Stimulated activated CD8-positive, alpha-beta memory T cell treated with anti-CD3 and anti-CD28 coated beads, Interleukin-15, amount 100 ng/mL, for 1 hour (primary cell): ENCODE results near the gene APP.

Source experiments
- DNase-seq: peaks from one replicate; pipeline ENCODE4 v3.0.0-alpha.2; 2020; ENCODE audit warnings: low read depth

APP gene

GRCh38 chr21:26127073-26127814 lies 43.3 kb downstream of the APP start:
- no peak for DNase-seq

- DNase-seq, result no peak
Measured at GRCh38 chr21:26126168-26126553, 44.4 kb downstream of the APP start.

GRCh38 chr21:26125433-26126167 lies 45.0 kb downstream of the APP start:
- no peak for DNase-seq

GRCh38 chr21:26124896-26125295 lies 45.7 kb downstream of the APP start:
- DNase-seq, result no peak

GRCh38 chr21:26124421-26124833 lies 46.1 kb downstream of the APP start:
- no peak for DNase-seq

- DNase-seq, result no peak
Measured at GRCh38 chr21:26123012-26123411, 47.6 kb downstream of the APP start.

- no peak for DNase-seq
Measured at GRCh38 chr21:26120828-26121227, 49.7 kb downstream of the APP start.

GRCh38 chr21:26119906-26120305 lies 50.7 kb downstream of the APP start:
- no peak for DNase-seq

GRCh38 chr21:26118938-26119540 lies 51.5 kb downstream of the APP start:
- no peak for DNase-seq

GRCh38 chr21:26117972-26118367 lies 52.6 kb downstream of the APP start:
- no peak for DNase-seq

- no peak for DNase-seq
Measured at GRCh38 chr21:26117324-26117971, 53.1 kb downstream of the APP start.

GRCh38 chr21:26116456-26117011 lies 54.0 kb downstream of the APP start:
- no peak for DNase-seq

GRCh38 chr21:26115899-26116298 lies 54.7 kb downstream of the APP start:
- DNase-seq, result no peak

GRCh38 chr21:26115305-26115704 lies 55.3 kb downstream of the APP start:
- no peak for DNase-seq

GRCh38 chr21:26112975-26113374 lies 57.6 kb downstream of the APP start:
- no peak for DNase-seq

GRCh38 chr21:26112127-26112742 lies 58.3 kb downstream of the APP start:
- no peak for DNase-seq

- no peak for DNase-seq
Measured at GRCh38 chr21:26110715-26111114, 59.9 kb downstream of the APP start.

- no peak for DNase-seq
Measured at GRCh38 chr21:26107429-26107828, 63.1 kb downstream of the APP start.

GRCh38 chr21:26106562-26106961 lies 64.0 kb downstream of the APP start:
- no peak for DNase-seq

GRCh38 chr21:26105819-26106218 lies 64.8 kb downstream of the APP start:
- no peak for DNase-seq

GRCh38 chr21:26100573-26100972 lies 70.0 kb downstream of the APP start:
- DNase-seq, result no peak
